Measurements from ENCODE around the gene OPCML. TPM values are rescaled to one million over a fixed set of nuclear protein-coding genes. Genes with fewer than 3 reads are reported as not detected.

OPCML gene
- total and polyA plus RNA-seq, 7 donors = 0.01 to 0.80 (median 0.07) TPM; not detected in 4

DNA sequence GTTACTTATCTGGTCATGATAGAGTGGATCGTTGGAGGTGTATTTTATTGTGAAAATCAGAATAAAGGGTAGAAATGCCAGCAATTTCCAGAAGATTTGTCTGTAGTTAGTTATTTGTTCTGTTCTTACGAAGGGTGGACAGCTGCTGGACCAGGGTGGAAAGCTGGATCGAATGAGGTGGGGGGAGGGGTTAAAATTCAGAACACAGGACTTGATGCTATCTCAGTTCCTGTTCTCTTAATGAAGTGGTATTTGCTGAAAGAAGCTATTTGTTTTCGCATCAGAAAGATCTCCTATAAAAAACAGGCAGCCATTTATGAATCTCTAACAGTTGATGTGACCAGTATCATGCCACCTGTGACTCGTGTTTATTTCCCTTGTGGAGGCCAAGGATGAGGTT lies 556.2 kb downstream of the OPCML start:
- Histone ChIP-seq H3K4me3 (no peak overlapping the region), H3K9me3 (no peaks in the 10 kb centered on the region), H3K27ac (no peak overlapping the region), H3K4me1 (no peaks in the 10 kb centered on the region), H3K36me3 (ENCODE audit: insufficient read depth in 1 of 2, low read depth in 1 of 2) (no peaks in the 10 kb centered on the region), H3K27me3 (ENCODE audit: insufficient read depth in 3 of 3, low read length in 2 of 3) (peaks cover 0 to 6% (median 0%) of the 10 kb centered on the region in 3 donors)
- DNase-seq (no peak), ATAC-seq (no peak)
- WGBS, 3 donors = 67 to 71% (median 69%) methylated on average over 5 of the region's 5 CpGs
- TF ChIP-seq, protein P1, sequence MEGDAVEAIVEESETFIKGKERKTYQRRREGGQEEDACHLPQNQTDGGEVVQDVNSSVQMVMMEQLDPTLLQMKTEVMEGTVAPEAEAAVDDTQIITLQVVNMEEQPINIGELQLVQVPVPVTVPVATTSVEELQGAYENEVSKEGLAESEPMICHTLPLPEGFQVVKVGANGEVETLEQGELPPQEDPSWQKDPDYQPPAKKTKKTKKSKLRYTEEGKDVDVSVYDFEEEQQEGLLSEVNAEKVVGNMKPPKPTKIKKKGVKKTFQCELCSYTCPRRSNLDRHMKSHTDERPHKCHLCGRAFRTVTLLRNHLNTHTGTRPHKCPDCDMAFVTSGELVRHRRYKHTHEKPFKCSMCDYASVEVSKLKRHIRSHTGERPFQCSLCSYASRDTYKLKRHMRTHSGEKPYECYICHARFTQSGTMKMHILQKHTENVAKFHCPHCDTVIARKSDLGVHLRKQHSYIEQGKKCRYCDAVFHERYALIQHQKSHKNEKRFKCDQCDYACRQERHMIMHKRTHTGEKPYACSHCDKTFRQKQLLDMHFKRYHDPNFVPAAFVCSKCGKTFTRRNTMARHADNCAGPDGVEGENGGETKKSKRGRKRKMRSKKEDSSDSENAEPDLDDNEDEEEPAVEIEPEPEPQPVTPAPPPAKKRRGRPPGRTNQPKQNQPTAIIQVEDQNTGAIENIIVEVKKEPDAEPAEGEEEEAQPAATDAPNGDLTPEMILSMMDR (IDR thresholded peaks at IDR 0.05) = no peak
- intact Hi-C loops (cut with DNase I) = no loop called here

DNA sequence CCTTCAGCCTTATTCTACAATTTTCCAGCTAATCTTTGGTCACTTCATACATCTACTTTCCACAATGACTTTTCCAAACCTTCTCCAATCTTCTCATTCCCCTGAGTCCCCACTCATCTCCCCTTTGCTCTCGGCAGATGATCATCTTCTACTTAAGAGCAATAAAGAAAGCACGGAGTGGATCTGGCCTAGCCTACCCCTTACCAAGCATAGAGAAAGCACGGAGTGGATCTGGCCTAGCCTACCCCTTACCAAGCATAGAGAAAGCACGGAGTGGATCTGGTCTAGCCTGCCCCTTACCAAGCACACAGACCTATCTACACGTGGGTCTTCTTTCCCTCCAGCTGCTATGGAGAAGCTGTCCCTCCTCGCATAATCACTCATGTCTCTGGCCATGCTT lies 558.6 kb downstream of the OPCML start:
- intact Hi-C loops (cut with DNase I) = no loop called here
- Histone ChIP-seq H3K4me1 (no peaks in the 10 kb centered on the region), H3K27ac (no peak overlapping the region), H3K4me3 (no peak overlapping the region), H3K27me3 (ENCODE audit: insufficient read depth in 3 of 3, low read length in 2 of 3) (peaks cover 0 to 4% (median 0%) of the 10 kb centered on the region in 3 donors), H3K36me3 (ENCODE audit: insufficient read depth in 1 of 2, low read depth in 1 of 2) (no peaks in the 10 kb centered on the region), H3K9me3 (no peaks in the 10 kb centered on the region)
- DNase-seq = no peak
- TF ChIP-seq, protein P1 (IDR thresholded peaks at IDR 0.05) = no peak
- WGBS, 3 donors = 45 to 57% (median 47%) methylated on average over 6 of the region's 6 CpGs
- no peak for ATAC-seq

DNA sequence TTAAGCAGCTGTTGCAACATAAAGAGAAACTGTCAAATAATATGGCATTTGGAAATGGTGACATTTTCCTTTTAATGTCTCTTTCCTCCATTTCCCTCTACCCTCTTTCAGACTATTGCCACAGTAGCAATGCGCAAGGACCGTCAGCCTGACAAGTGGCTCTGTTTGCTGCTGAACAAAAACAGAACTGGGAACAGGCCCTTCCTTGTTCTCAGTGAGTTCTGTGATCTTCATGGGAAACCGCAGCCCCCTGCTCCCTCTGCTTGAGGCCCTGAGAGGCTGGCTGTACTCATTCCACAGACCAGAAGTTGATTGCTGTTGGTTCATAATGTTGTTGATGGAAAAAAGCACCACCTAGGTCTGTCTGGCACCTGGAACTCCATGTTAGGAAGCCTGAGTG lies 559.7 kb downstream of the OPCML start:
- 68 to 79% (median 71%) methylated on average over 3 of the region's 3 CpGs for WGBS, 3 donors
- ATAC-seq (no peak), DNase-seq (no peak)
- TF ChIP-seq, protein P1 (IDR thresholded peaks at IDR 0.05) = no peak
- H3K27me3 ChIP-seq (ENCODE audit: insufficient read depth in 3 of 3, low read length in 2 of 3) = no peaks in the 10 kb centered on the region
- no peaks in the 10 kb centered on the region for H3K4me1 ChIP-seq
- H3K4me3 ChIP-seq = no peak overlapping the region
- no peak overlapping the region for H3K27ac ChIP-seq
- H3K36me3 ChIP-seq (ENCODE audit: insufficient read depth in 1 of 2, low read depth in 1 of 2) = no peaks in the 10 kb centered on the region
- intact Hi-C loops (cut with DNase I) = no loop called here
- H3K9me3 ChIP-seq = no peaks in the 10 kb centered on the region

DNA sequence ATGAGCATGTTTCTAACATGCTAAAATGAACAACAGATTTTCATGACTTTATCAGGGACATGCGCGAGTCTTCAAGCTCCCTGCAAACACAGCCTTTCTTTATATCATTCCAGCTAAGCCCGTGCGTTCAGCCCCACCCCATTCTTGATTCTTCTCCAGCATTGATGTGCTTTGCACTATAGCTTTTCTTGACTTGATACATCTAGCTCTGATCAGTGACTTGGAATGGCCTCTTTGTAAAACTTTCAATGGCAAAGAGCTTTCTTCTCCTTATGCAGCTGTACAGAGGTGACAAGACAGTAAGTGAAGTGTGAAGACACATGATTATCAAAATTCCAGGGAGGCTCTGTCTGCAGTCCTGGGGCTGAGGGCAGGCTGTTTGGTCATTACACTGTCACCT lies 561.0 kb downstream of the OPCML start:
- WGBS, 3 donors = 59 to 71% (median 65%) methylated on average over 4 of the region's 4 CpGs

DNA sequence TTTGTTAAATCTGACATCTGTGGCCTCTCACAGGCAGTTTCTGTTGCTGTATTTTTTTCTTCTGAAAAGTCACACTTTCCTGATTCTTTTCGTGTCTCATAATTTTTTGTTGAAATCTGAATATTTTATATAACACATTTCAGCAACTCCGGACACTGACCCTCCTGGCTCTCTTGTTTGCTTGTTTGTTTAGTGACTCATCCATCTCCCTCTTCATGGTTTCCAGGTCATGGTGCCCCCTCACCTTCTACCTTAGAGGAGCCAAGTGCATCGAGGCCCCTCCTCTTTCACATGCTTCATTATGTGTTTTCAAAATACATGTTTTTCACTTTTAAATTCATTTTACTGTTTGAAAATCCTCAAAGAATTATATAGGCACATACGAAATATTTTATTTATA lies 562.4 kb downstream of the OPCML start:
- no peaks in the 10 kb centered on the region for H3K27me3 ChIP-seq (ENCODE audit: insufficient read depth in 3 of 3, low read length in 2 of 3)
- intact Hi-C loops (cut with DNase I) = no loop called here
- no peak overlapping the region for H3K4me3 ChIP-seq
- no peaks in the 10 kb centered on the region for H3K4me1 ChIP-seq
- TF ChIP-seq, protein P1 (IDR thresholded peaks at IDR 0.05) = no peak
- WGBS, 3 donors = 77 to 84% (median 82%) methylated on average over 4 of the region's 4 CpGs
- H3K9me3 ChIP-seq = no peaks in the 10 kb centered on the region
- DNase-seq (no peak), ATAC-seq (no peak)
- no peak overlapping the region for H3K27ac ChIP-seq
- H3K36me3 ChIP-seq (ENCODE audit: insufficient read depth in 1 of 2, low read depth in 1 of 2) = no peaks in the 10 kb centered on the region

More for the DNA sequence above, 561.0 kb downstream of the OPCML start:
- no peak overlapping the region for H3K4me3 ChIP-seq
- no peaks in the 10 kb centered on the region for H3K4me1 ChIP-seq
- DNase-seq (no peak), ATAC-seq (no peak)
- H3K9me3 ChIP-seq = no peaks in the 10 kb centered on the region
- no peaks in the 10 kb centered on the region for H3K27me3 ChIP-seq (ENCODE audit: insufficient read depth in 3 of 3, low read length in 2 of 3)
- no peaks in the 10 kb centered on the region for H3K36me3 ChIP-seq (ENCODE audit: insufficient read depth in 1 of 2, low read depth in 1 of 2)
- H3K27ac ChIP-seq = no peak overlapping the region
- TF ChIP-seq, protein P1 (IDR thresholded peaks at IDR 0.05) = no peak
- intact Hi-C loops (cut with DNase I) = no loop called here

Data from psoas muscle (tissue), 8 donors.